Endothelial cell of umbilical vein (primary cell): ENCODE data around the gene HNRNPC.

Experiments used
- CTCF ChIP-seq, 2 donors: IDR thresholded peaks; 1 replicate in 1 of 2; 2 replicates in 1 of 2; pipeline ENCODE4 v1.5.1; 2011; ENCODE audit warnings: low read length in 2 of 2, mild to moderate bottlenecking in 2 of 2, moderate library complexity in 2 of 2, control low read depth in 1 of 2, inconsistent platforms in 1 of 2, low read depth in 1 of 2; ENCODE audit not compliant: insufficient read depth in 1 of 2; ENCODE audit errors: extremely low read depth in 1 of 2
- FOS ChIP-seq: IDR thresholded peaks from 2 replicates; pipeline ENCODE4 v1.6.1; 2011; ENCODE audit warnings: mild to moderate bottlenecking, low read length, moderate library complexity, borderline replicate concordance; ENCODE audit not compliant: insufficient read depth
- GATA2 ChIP-seq: IDR thresholded peaks from 2 replicates; pipeline ENCODE4 v1.7.0; 2011; ENCODE audit warnings: low read depth, mild to moderate bottlenecking, moderate library complexity, mixed read lengths, low read length; ENCODE audit not compliant: insufficient read length, insufficient read depth
- JUN ChIP-seq: IDR thresholded peaks from 2 replicates; pipeline ENCODE4 v1.6.1; 2011; ENCODE audit warnings: borderline replicate concordance, low read depth; ENCODE audit not compliant: insufficient read length, insufficient read depth
- MAX ChIP-seq: IDR thresholded peaks from 2 replicates; pipeline ENCODE4 v1.6.1; 2011; ENCODE audit not compliant: insufficient read depth, insufficient read length
- MYC ChIP-seq: IDR thresholded peaks from one replicate; pipeline ENCODE4 v1.6.1; 2011; ENCODE audit warnings: mild to moderate bottlenecking, low read depth, low read length
- POLR2A ChIP-seq: IDR thresholded peaks from 2 replicates; pipeline ENCODE4 v1.6.1; 2012; ENCODE audit warnings: low read depth, mild to moderate bottlenecking, control low read depth, low read length
- POLR2AphosphoS5 ChIP-seq: IDR thresholded peaks from 2 replicates; pipeline ENCODE4 v1.6.1; 2012; ENCODE audit warnings: low read depth, mild to moderate bottlenecking, control low read depth, low read length, moderate library complexity; ENCODE audit not compliant: insufficient read depth

- TF ChIP-seq CTCF (IDR thresholded peaks at IDR 0.05; ENCODE audit: extremely low read depth in 1 of 2, insufficient read depth in 1 of 2, low read depth in 1 of 2, low read length in 2 of 2), result no peak
- TF ChIP-seq MYC, result no peak
- TF ChIP-seq POLR2A, result peak; percentile 30
- TF ChIP-seq MAX, result no peak
- TF ChIP-seq POLR2AphosphoS5, result no peak
- TF ChIP-seq GATA2, result no peak
- TF ChIP-seq FOS, result no peak
- no peak for TF ChIP-seq JUN
Observed at GRCh38 chr14:21258005-21258888, 11.0 kb downstream of the HNRNPC start.
